ENCODE results near the gene CFAP46. TPM values are rescaled to one million over a fixed set of nuclear protein-coding genes. Genes with fewer than 3 reads are reported as not detected.

Gene CFAP46
- total RNA-seq, 4 donors from 2014 or later = under 0.01 to 1.3 (median 0.28) TPM

DNA sequence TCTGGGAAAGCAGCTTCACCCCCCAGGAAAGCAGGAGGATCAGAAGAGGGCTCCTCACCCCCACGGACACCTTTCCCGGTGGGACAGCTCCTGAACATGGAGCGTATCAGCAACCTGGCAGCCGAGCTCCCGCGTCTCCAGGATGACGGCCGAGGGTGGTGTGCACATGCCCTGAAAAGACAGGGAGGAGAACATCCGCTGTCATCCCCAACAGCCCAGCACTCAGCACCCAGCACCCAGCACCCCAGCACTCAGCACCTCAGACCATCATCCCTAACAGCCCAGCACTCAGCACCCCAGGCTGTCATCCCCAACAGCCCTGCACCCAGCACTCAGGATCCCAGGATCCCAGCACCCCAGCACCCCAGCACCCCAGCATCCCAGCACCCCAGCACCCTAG lies 3.9 kb upstream of the CFAP46 start:
- TF ChIP-seq POLR2AphosphoS5 (IDR thresholded peaks at IDR 0.05) (no peak), POLR2A (IDR thresholded peaks at IDR 0.05; ENCODE audit: low read depth) (no peak), EP300 (IDR thresholded peaks at IDR 0.05) (no peak)
- TF ChIP-seq, protein P1, sequence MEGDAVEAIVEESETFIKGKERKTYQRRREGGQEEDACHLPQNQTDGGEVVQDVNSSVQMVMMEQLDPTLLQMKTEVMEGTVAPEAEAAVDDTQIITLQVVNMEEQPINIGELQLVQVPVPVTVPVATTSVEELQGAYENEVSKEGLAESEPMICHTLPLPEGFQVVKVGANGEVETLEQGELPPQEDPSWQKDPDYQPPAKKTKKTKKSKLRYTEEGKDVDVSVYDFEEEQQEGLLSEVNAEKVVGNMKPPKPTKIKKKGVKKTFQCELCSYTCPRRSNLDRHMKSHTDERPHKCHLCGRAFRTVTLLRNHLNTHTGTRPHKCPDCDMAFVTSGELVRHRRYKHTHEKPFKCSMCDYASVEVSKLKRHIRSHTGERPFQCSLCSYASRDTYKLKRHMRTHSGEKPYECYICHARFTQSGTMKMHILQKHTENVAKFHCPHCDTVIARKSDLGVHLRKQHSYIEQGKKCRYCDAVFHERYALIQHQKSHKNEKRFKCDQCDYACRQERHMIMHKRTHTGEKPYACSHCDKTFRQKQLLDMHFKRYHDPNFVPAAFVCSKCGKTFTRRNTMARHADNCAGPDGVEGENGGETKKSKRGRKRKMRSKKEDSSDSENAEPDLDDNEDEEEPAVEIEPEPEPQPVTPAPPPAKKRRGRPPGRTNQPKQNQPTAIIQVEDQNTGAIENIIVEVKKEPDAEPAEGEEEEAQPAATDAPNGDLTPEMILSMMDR (IDR thresholded peaks at IDR 0.05) = no peak
- intact Hi-C loops (cut with DNase I) = no loop called here

DNA sequence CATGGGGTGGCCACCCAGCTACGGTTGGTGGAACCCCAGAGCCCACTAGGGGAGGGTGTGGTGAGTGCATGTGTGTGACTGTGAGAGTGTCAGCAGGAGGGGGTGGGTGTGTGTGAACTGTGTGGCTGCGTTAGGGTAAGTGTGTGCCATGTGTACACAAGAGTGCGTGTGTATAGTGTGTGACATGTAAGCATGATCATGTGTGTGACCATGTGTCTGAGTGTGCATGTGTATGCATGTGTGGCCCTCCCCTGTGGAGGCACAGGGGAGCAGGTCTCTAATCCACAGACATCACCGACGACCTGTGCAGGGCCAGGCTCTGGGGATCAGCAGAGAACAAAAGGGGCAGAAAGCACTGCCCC lies 3.5 kb upstream of the CFAP46 start:
- DNase-seq (ENCODE audit: extremely low spot score) = no peak
- peaks cover 13 to 19% (median 16%) of the 10 kb centered on the region in 4 donors for H3K4me1 ChIP-seq
- peaks cover 0 to 49% (median 18%) of the 10 kb centered on the region in 4 donors for H3K27me3 ChIP-seq
- WGBS = 70% methylated on average over 5 of the region's 5 CpGs
- H3K9me3 ChIP-seq = no peaks in the 10 kb centered on the region
- H3K27ac ChIP-seq (replicated peaks in 1 of 4) = no peak overlapping the region
- no peak overlapping the region for H3K4me3 ChIP-seq
- intact Hi-C loops (cut with DNase I) = no loop called here
- TF ChIP-seq POLR2AphosphoS5 (IDR thresholded peaks at IDR 0.05) = no peak
- no peak for TF ChIP-seq EP300 (IDR thresholded peaks at IDR 0.05)
- TF ChIP-seq, protein P1 (IDR thresholded peaks at IDR 0.05) = no peak
- TF ChIP-seq POLR2A (IDR thresholded peaks at IDR 0.05; ENCODE audit: low read depth) = no peak
- no peaks in the 10 kb centered on the region for H3K36me3 ChIP-seq

More for the DNA sequence above, 3.9 kb upstream of the CFAP46 start:
- DNase-seq (ENCODE audit: extremely low spot score) = no peak
- peaks cover 13 to 19% (median 16%) of the 10 kb centered on the region in 4 donors for H3K4me1 ChIP-seq
- H3K36me3 ChIP-seq = no peaks in the 10 kb centered on the region
- WGBS = 86% methylated on average over 9 of the region's 9 CpGs
- peaks cover 0 to 46% (median 17%) of the 10 kb centered on the region in 4 donors for H3K27me3 ChIP-seq
- no peak overlapping the region for H3K4me3 ChIP-seq
- no peaks in the 10 kb centered on the region for H3K9me3 ChIP-seq
- H3K27ac ChIP-seq (replicated peaks in 1 of 4) = no peak overlapping the region

DNA sequence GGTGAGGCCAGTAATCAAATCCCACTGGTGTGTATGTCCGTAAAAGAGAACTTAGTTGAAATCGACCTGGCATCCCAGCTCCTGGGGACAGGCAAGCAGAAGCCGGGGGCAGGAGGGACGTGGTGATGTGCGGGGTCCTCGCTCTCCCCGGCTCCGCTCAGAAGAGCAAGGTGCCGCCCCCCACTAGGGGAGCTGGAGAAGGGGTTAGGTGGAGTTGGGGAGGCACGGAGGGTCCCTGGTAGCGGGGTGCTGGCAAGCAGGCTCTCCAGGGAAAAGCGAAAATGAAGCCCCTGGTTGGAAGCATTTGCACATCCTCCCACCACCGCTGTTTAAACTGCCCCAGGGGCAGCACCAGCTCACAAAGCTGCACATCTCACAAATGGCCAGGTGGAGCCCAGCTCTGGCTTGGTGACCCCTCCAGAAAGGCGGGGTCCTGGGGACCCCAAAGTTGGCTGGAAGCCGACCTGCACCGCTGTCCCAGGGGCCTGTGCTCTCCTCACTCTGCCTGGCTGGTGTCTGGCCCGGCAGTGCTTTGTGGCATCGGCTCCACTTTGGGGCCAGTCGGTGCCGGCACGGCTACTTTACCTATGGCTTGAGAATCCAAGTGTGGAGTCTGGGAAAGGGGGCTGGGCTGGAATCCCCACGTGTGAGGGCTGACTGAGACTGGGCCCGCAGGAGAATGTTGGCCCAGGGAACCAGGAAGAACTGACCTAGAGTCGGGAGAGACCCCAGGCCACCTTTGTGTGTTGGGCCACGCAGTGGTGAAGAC lies 2.9 kb upstream of the CFAP46 start:
- H3K4me3 ChIP-seq = no peak overlapping the region
- intact Hi-C loops (cut with DNase I) = no loop called here

DNA sequence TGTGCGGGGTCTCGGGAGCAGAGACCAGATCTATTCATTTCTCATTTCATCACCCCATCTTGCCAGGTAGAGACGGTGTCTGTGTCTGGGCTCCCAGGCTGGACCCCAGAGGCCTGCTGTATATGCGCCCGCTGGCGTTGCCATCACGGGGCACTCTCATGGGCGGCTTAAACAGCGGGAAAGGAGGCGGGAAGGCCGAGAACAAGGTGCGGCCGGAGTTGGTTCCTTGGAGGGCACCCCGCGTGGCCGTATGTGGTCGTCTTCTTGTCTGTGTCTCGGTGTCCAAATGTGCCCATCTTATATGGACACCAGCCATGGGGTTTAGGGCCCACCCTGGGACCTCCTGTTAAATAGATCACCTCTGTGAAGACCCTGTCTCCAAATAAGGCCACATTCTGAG lies 2.1 kb upstream of the CFAP46 start:
- DNase-seq (ENCODE audit: extremely low spot score) = no peak
- Histone ChIP-seq H3K27ac (replicated peaks in 1 of 4) (no peak overlapping the region), H3K4me1 (peaks cover 13 to 19% (median 16%) of the 10 kb centered on the region in 4 donors), H3K36me3 (no peaks in the 10 kb centered on the region), H3K4me3 (no peak overlapping the region), H3K27me3 (peaks cover 0 to 57% (median 18%) of the 10 kb centered on the region in 4 donors), H3K9me3 (no peaks in the 10 kb centered on the region)
- no peak for TF ChIP-seq POLR2A (IDR thresholded peaks at IDR 0.05; ENCODE audit: low read depth)
- no peak for TF ChIP-seq EP300 (IDR thresholded peaks at IDR 0.05)
- TF ChIP-seq POLR2AphosphoS5 (IDR thresholded peaks at IDR 0.05) = no peak
- TF ChIP-seq, protein P1 (IDR thresholded peaks at IDR 0.05) = no peak
- intact Hi-C loops (cut with DNase I) = no loop called here
- 95% methylated on average over 16 of the region's 18 CpGs for WGBS

More for the DNA sequence above, 2.9 kb upstream of the CFAP46 start:
- peaks cover 13 to 19% (median 16%) of the 10 kb centered on the region in 4 donors for H3K4me1 ChIP-seq
- peaks cover 0 to 52% (median 18%) of the 10 kb centered on the region in 4 donors for H3K27me3 ChIP-seq
- WGBS = 82% methylated on average over 12 of the region's 25 CpGs
- TF ChIP-seq POLR2A (IDR thresholded peaks at IDR 0.05; ENCODE audit: low read depth) = no peak
- no peak for TF ChIP-seq POLR2AphosphoS5 (IDR thresholded peaks at IDR 0.05)
- TF ChIP-seq, protein P1 (IDR thresholded peaks at IDR 0.05) = no peak
- no peak for TF ChIP-seq EP300 (IDR thresholded peaks at IDR 0.05)
- H3K9me3 ChIP-seq = no peaks in the 10 kb centered on the region
- no peak for DNase-seq (ENCODE audit: extremely low spot score)
- no peaks in the 10 kb centered on the region for H3K36me3 ChIP-seq
- no peak overlapping the region for H3K27ac ChIP-seq (replicated peaks in 1 of 4)
